BE2C (cell line): ENCODE measurements around the gene PTPRD.
"Not testable (repeated sequence)": the region's sequence is repeated elsewhere in the genome, so short reads cannot be mapped to it uniquely, and the experiment has no call there.

Experiments
- DNase-seq: peaks from one replicate; pipeline ENCODE4 v3.0.0-alpha.2; 2020
- H3K27me3 ChIP-seq: fragments of 250-450 bp; sonication (Bioruptor Pico); 2 replicates; pipeline ENCODE4 v1.5.1; 2020; ENCODE audit warnings: mild to moderate bottlenecking
- H3K36me3 ChIP-seq: fragments of 250-450 bp; sonication (Bioruptor Pico); 2 replicates; pipeline ENCODE4 v1.5.1; 2020; ENCODE audit warnings: mild to moderate bottlenecking
- H3K4me1 ChIP-seq: fragments of 250-450 bp; sonication (Bioruptor Pico); 2 replicates; pipeline ENCODE4 v1.5.1; 2020
- H3K4me3 ChIP-seq: 2 replicates; pipeline ENCODE4 v1.5.1; 2011; ENCODE audit warnings: low read depth, low read length
- H3K9me3 ChIP-seq: fragments of 250-450 bp; sonication (Bioruptor Pico); 2 replicates; pipeline ENCODE4 v1.5.1; 2020
- CTCF ChIP-seq: IDR thresholded peaks from 2 replicates; pipeline ENCODE4 v1.5.1; 2012; ENCODE audit warnings: mild to moderate bottlenecking, low read depth, low read length

The PTPRD gene

GRCh38 chr9:9362332-9362731 is 1250.5 kb downstream of the PTPRD start:
- TF ChIP-seq CTCF, result no peak
- no peaks in the 10 kb centered on the region for H3K36me3 ChIP-seq
- H3K4me3 ChIP-seq, result no peak overlapping the region
- H3K9me3 ChIP-seq, result no peaks in the 10 kb centered on the region
- DNase-seq, result no peak
- H3K4me1 ChIP-seq, result no peaks in the 10 kb centered on the region
- H3K27me3 ChIP-seq, result no peaks in the 10 kb centered on the region

- peak; percentile 6 for DNase-seq
- Histone ChIP-seq H3K4me1 (no peaks in the 10 kb centered on the region), H3K4me3 (no peak overlapping the region), H3K9me3 (no peaks in the 10 kb centered on the region), H3K27me3 (no peaks in the 10 kb centered on the region), H3K36me3 (no peaks in the 10 kb centered on the region)
- TF ChIP-seq CTCF, result peak; percentile 51
Observed at GRCh38 chr9:9352877-9353481, 1259.8 kb downstream of the PTPRD start.

- no peak for TF ChIP-seq CTCF
- no peak for DNase-seq
- no peaks in the 10 kb centered on the region for H3K9me3 ChIP-seq
- H3K4me3 ChIP-seq, result no peak overlapping the region
- H3K36me3 ChIP-seq, result no peaks in the 10 kb centered on the region
- no peaks in the 10 kb centered on the region for H3K27me3 ChIP-seq
- H3K4me1 ChIP-seq, result no peaks in the 10 kb centered on the region
Observed at GRCh38 chr9:9341203-9341602, 1271.6 kb downstream of the PTPRD start.

GRCh38 chr9:9337129-9337528 is 1275.7 kb downstream of the PTPRD start:
- H3K4me3 ChIP-seq, result no peak overlapping the region
- TF ChIP-seq CTCF, result no peak

GRCh38 chr9:9326749-9327148 is 1286.1 kb downstream of the PTPRD start:
- H3K4me1 ChIP-seq, result no peaks in the 10 kb centered on the region
- no peaks in the 10 kb centered on the region for H3K27me3 ChIP-seq
- H3K9me3 ChIP-seq, result no peaks in the 10 kb centered on the region
- no peak for TF ChIP-seq CTCF
- no peak overlapping the region for H3K4me3 ChIP-seq
- no peaks in the 10 kb centered on the region for H3K36me3 ChIP-seq
- no peak for DNase-seq

More at GRCh38 chr9:9337129-9337528, 1275.7 kb downstream of the PTPRD start:
- H3K9me3 ChIP-seq, result no peaks in the 10 kb centered on the region; the same call in 1 of the 2 replicates
- no peaks in the 10 kb centered on the region for H3K36me3 ChIP-seq
- no peaks in the 10 kb centered on the region for H3K27me3 ChIP-seq
- no peak for DNase-seq
- no peaks in the 10 kb centered on the region for H3K4me1 ChIP-seq

- DNase-seq, result no peak
- Histone ChIP-seq H3K9me3 (no peaks in the 10 kb centered on the region), H3K4me3 (no peak overlapping the region), H3K36me3 (no peaks in the 10 kb centered on the region), H3K27me3 (no peaks in the 10 kb centered on the region), H3K4me1 (no peaks in the 10 kb centered on the region)
- no peak for TF ChIP-seq CTCF
Observed at GRCh38 chr9:9319007-9319406, 1293.8 kb downstream of the PTPRD start.

GRCh38 chr9:9310743-9311142 is 1302.1 kb downstream of the PTPRD start:
- DNase-seq, H3K9me3 ChIP-seq, H3K4me3 ChIP-seq, H3K4me1 ChIP-seq, H3K36me3 ChIP-seq, H3K27me3 ChIP-seq: not testable (repeated sequence)
